Stomach (tissue), 4 donors: Measurements from ENCODE around the gene SNCA.

ENCODE experiments used
- CTCF ChIP-seq, 7 experiments: fragments of 450-650 bp in 4 of 7; fragments of 200-600 bp in 3 of 7; sonication (generic) in 3 of 7; IDR thresholded peaks; one replicate each; pipeline ENCODE4 v1.5.1; 2016 to 2019; ENCODE audit warnings: antibody characterized with exemption in 7 of 7, control low read depth in 2 of 7, mild to moderate bottlenecking in 1 of 7
- EP300 ChIP-seq: sonication (generic); formaldehyde crosslinking; IDR thresholded peaks from one replicate; pipeline ENCODE4 v1.6.1; 2017; ENCODE audit warnings: antibody characterized with exemption
- POLR2A ChIP-seq, 4 donors: fragments of 450-650 bp; IDR thresholded peaks; one replicate each; pipeline ENCODE4 v1.6.1; 2016; ENCODE audit warnings: antibody characterized with exemption in 4 of 4, control low read depth in 2 of 4, mild to moderate bottlenecking in 1 of 4, moderate library complexity in 1 of 4
- POLR2AphosphoS5 ChIP-seq, 3 donors: sonication (generic); formaldehyde crosslinking; IDR thresholded peaks; one replicate each; pipeline ENCODE4 v1.6.1; 2016; ENCODE audit warnings: antibody characterized with exemption in 3 of 3

GRCh38 chr4:89878611-89879010 lies 41.6 kb upstream of the SNCA start:
- TF ChIP-seq EP300 (no peak), CTCF (IDR thresholded peaks at IDR 0.05) (no peak), POLR2A (IDR thresholded peaks at IDR 0.05) (no peak), POLR2AphosphoS5 (IDR thresholded peaks at IDR 0.05) (no peak)
